ENCODE results near the gene NCR3LG1.

The NCR3LG1 gene

GRCh38 chr11:17385492-17385891 lies 33.9 kb downstream of the NCR3LG1 start:
- no peaks in the 10 kb centered on the region for H3K9me3 Mint-ChIP-seq
- no peaks in the 10 kb centered on the region for H3K36me3 Mint-ChIP-seq
- no peak overlapping the region for H3K4me3 Mint-ChIP-seq
- H3K27ac Mint-ChIP-seq: no peak overlapping the region
- no peaks in the 10 kb centered on the region for H3K27me3 Mint-ChIP-seq
- H3K4me1 Mint-ChIP-seq: peaks cover 4% of the 10 kb centered on the region

DNA sequence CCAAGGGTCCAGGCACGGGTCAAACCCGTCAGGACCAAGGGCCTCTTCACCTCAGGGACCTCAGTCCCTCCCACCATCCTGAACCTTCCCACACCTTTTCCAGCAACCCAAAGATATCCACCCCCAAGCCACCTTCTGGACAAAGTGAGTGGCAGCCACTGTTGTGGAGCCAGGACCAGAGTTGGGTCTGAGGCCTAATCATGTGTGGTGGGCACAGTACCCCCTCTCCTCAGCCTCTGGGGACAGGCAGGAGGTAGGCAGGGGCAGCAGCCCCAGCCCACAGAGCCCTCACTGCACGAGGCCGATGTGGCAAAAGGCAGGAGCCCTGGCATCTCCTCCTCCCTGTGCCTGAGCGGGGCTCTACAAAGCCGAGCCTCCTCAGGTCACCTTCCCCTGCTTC lies 34.3 kb downstream of the NCR3LG1 start:
- peaks cover 4% of the 10 kb centered on the region for H3K4me1 Mint-ChIP-seq
- no peak overlapping the region for H3K4me3 Mint-ChIP-seq
- H3K27ac Mint-ChIP-seq: no peak overlapping the region
- H3K27me3 Mint-ChIP-seq: no peaks in the 10 kb centered on the region
- no peaks in the 10 kb centered on the region for H3K36me3 Mint-ChIP-seq
- H3K9me3 Mint-ChIP-seq: no peaks in the 10 kb centered on the region

GRCh38 chr11:17386331-17387084 lies 34.9 kb downstream of the NCR3LG1 start:
- H3K4me1 Mint-ChIP-seq: peaks cover 4% of the 10 kb centered on the region
- no peak overlapping the region for H3K27ac Mint-ChIP-seq
- no peaks in the 10 kb centered on the region for H3K9me3 Mint-ChIP-seq
- no peaks in the 10 kb centered on the region for H3K27me3 Mint-ChIP-seq
- H3K4me3 Mint-ChIP-seq: no peak overlapping the region
- no peaks in the 10 kb centered on the region for H3K36me3 Mint-ChIP-seq

GRCh38 chr11:17387254-17387653 lies 35.7 kb downstream of the NCR3LG1 start:
- H3K9me3 Mint-ChIP-seq: no peaks in the 10 kb centered on the region
- peaks cover 4% of the 10 kb centered on the region for H3K4me1 Mint-ChIP-seq
- no peaks in the 10 kb centered on the region for H3K27me3 Mint-ChIP-seq
- H3K4me3 Mint-ChIP-seq: peak overlapping the region; percentile 68
- no peak overlapping the region for H3K27ac Mint-ChIP-seq
- H3K36me3 Mint-ChIP-seq: no peaks in the 10 kb centered on the region

DNA sequence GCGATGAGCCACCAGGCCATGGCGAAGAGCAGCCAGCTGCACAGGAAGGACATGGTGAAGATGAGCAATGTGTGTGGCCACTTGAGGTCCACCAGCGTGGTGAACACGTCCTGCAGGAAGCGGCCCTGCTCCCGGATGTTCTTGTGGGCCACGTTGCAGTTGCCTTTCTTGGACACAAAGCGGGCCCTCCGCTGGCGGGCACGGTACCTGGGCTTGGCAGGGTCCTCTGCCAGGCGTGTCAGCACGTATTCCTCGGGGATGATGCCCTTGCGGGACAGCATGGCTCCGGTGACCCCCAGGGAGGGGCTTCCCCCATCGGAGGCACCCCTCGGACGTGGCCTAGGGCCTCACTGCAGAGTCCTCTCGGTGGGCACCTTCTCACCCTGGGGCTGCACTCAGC lies 36.2 kb downstream of the NCR3LG1 start:
- no peaks in the 10 kb centered on the region for H3K36me3 Mint-ChIP-seq
- H3K9me3 Mint-ChIP-seq: no peaks in the 10 kb centered on the region
- peak overlapping the region; percentile 68 for H3K4me3 Mint-ChIP-seq
- H3K27me3 Mint-ChIP-seq: no peaks in the 10 kb centered on the region
- no peak overlapping the region for H3K27ac Mint-ChIP-seq
- peaks cover 4% of the 10 kb centered on the region for H3K4me1 Mint-ChIP-seq

- H3K36me3 Mint-ChIP-seq: no peaks in the 10 kb centered on the region
Observed at GRCh38 chr11:17388609-17389210, 37.1 kb downstream of the NCR3LG1 start, which contains the start of gene KCNJ11. KCNJ11 (minus strand) TSS chr11:17388659; CDS start chr11:17388091, 568 bp downstream.

DNA sequence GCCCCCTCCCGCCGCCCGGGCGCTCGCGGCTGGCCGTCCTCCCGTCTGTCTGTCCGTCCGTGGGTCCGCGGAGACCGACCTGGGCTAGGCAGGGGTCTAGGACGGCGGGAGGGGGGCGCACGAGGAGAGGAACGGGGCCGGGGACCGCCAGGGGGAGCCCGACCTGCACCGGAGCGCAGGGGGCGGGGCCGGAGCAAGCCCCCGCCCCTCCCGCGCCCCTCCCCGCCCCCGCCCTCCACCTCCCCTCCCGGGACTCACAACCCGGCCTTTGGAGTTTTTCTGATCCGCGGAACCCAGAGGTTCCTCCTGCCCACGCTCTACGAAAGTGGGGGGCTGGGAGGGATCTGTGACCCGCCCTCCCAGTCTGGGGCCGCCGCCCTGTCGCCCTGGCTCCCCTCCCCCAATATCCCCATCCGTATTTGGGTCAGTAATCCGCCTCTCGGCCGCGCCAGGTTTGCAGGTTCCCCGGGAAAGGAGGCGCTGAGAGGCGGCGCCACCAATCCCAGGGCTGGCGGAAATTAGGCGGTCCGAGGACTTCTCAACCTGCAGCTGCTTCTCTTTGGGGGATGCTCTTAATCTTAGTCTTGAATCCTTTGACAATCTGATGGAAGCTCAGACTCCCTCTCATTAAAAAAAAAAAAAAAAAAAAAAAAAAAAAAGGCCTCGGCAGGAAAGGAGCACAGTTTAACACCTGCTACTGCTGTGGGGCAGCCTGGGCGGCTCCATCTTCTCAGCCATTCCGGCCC lies 37.8 kb downstream of the NCR3LG1 start:
- Mint-ChIP-seq H3K36me3 (no peaks in the 10 kb centered on the region), H3K9me3 (no peaks in the 10 kb centered on the region)

More at GRCh38 chr11:17388609-17389210, 37.1 kb downstream of the NCR3LG1 start, which contains the start of gene KCNJ11:
- H3K4me3 Mint-ChIP-seq: peak within 1 kb of the TSS; percentile 81
- peak within 1 kb of the TSS; percentile 46 for H3K27ac Mint-ChIP-seq
- H3K4me1 Mint-ChIP-seq: peaks cover 4% of the 10 kb centered on the region
- H3K9me3 Mint-ChIP-seq: no peaks in the 10 kb centered on the region
- H3K27me3 Mint-ChIP-seq: no peaks in the 10 kb centered on the region

GRCh38 chr11:17389957-17390649 lies 38.5 kb downstream of the NCR3LG1 start:
- H3K9me3 Mint-ChIP-seq: no peaks in the 10 kb centered on the region
- H3K4me3 Mint-ChIP-seq: peak overlapping the region; percentile 81
- H3K36me3 Mint-ChIP-seq: no peaks in the 10 kb centered on the region
- no peaks in the 10 kb centered on the region for H3K27me3 Mint-ChIP-seq
- peaks cover 4% of the 10 kb centered on the region for H3K4me1 Mint-ChIP-seq
- peak overlapping the region; percentile 42 for H3K27ac Mint-ChIP-seq

More for the DNA sequence above, 37.8 kb downstream of the NCR3LG1 start:
- Mint-ChIP-seq H3K4me1 (peaks cover 4% of the 10 kb centered on the region), H3K27me3 (no peaks in the 10 kb centered on the region), H3K4me3 (peak overlapping the region; percentile 81), H3K27ac (peak overlapping the region; percentile 46)

GRCh38 chr11:17391493-17392355 lies 40.1 kb downstream of the NCR3LG1 start:
- Mint-ChIP-seq H3K36me3 (no peaks in the 10 kb centered on the region), H3K4me3 (no peak overlapping the region), H3K4me1 (peaks cover 4% of the 10 kb centered on the region), H3K9me3 (no peaks in the 10 kb centered on the region), H3K27me3 (no peaks in the 10 kb centered on the region), H3K27ac (no peak overlapping the region)

GRCh38 chr11:17392872-17393271 lies 41.3 kb downstream of the NCR3LG1 start:
- Mint-ChIP-seq H3K4me1 (no peaks in the 10 kb centered on the region), H3K27me3 (no peaks in the 10 kb centered on the region), H3K9me3 (no peaks in the 10 kb centered on the region), H3K27ac (no peak overlapping the region), H3K4me3 (no peak overlapping the region), H3K36me3 (no peaks in the 10 kb centered on the region)

- Mint-ChIP-seq H3K4me3 (no peak overlapping the region), H3K36me3 (no peaks in the 10 kb centered on the region), H3K9me3 (no peaks in the 10 kb centered on the region), H3K27ac (no peak overlapping the region), H3K4me1 (no peaks in the 10 kb centered on the region), H3K27me3 (no peaks in the 10 kb centered on the region)
Observed at GRCh38 chr11:17393472-17393871, 41.9 kb downstream of the NCR3LG1 start.

DNA sequence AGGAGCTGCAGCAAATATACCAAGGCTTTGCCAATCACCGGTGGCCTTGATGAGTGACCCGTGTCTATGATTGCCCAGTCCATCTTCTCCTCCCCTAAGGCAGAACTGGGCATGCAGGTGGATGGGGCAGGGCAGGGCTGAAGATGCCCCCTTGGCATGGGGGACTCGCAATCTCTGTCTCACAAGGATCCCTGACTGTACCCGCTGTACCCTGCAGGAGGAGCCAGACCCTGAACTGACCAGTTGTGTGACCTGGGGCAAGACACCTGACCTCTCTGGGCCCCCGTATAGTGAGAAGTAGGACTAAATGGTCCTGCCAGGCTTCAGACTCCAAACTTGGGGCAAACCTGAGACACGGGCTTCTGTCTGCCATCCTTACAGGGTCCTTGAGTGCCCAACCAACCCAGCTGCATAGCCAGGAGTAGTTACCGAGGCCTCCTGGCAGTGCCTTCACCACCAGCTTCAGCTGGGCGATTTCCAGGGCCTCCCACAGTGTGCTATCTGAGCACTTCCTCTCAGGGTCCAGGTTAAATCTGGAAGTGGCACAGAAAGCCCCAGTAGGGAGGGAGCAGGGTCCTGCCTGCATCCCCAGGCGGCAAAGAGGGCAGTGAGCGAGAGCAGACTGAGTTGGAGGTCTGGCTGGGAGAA lies 43.3 kb downstream of the NCR3LG1 start:
- Mint-ChIP-seq H3K4me1 (no peaks in the 10 kb centered on the region), H3K9me3 (no peaks in the 10 kb centered on the region), H3K27me3 (no peaks in the 10 kb centered on the region), H3K27ac (no peak overlapping the region), H3K4me3 (no peak overlapping the region), H3K36me3 (no peaks in the 10 kb centered on the region)

DNA sequence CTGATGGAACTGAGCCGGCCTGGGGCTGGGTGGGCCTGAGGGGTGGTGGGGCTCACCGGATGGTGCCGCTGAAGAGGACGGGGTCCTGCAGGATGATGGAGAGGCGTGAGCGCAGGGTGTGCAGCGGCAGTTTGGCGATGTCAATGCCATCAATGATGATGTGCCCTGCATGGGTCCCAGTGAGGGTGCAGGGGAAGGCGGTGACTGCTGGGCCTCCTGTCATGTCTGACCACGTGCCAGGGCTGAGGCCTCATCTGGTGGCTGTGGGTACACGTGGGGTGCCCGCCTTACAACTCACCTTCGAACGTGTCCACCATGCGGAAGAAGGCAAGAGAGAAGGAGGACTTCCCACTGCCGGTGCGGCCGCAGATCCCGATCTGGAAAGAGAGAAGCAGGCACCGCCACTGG lies 44.0 kb downstream of the NCR3LG1 start:
- no peaks in the 10 kb centered on the region for H3K36me3 Mint-ChIP-seq

DNA sequence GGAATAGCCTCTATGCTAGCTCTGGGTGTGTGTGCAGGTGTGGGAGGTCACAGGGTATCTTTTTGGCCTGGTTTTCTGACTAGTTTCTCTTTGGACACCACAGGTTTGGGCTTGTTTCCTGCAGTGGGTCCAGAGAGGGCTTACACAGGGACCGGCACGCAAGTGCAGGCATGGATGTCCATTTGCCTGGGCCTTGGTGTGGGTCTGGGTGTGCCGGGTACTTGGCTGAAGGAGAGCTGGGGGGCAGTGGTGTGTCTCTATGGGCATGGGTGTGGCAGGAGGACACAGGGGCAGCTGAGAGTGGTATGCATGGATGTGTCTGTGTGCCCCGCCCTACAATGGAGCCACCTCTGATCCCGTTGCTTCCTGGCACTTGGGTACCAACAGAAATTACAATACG lies 44.4 kb downstream of the NCR3LG1 start:
- Mint-ChIP-seq H3K4me3 (no peak overlapping the region), H3K27ac (no peak overlapping the region), H3K36me3 (no peaks in the 10 kb centered on the region), H3K9me3 (no peaks in the 10 kb centered on the region), H3K27me3 (no peaks in the 10 kb centered on the region), H3K4me1 (no peaks in the 10 kb centered on the region)

More for the DNA sequence above, 44.0 kb downstream of the NCR3LG1 start:
- Mint-ChIP-seq H3K4me3 (no peak overlapping the region), H3K27ac (no peak overlapping the region), H3K9me3 (no peaks in the 10 kb centered on the region), H3K4me1 (no peaks in the 10 kb centered on the region), H3K27me3 (no peaks in the 10 kb centered on the region)

All from activated naive CD4-positive, alpha-beta T cell treated with anti-CD3 and anti-CD28 coated beads, Interleukin-2, amount 50 U/mL, for 24 hours (primary cell).